ENCODE measurements around the gene ARCN1. TPM values are rescaled to one million over a fixed set of nuclear protein-coding genes. Genes with fewer than 3 reads are reported as not detected.
A peak's percentile ranks its signal among the peaks of the same experiment; 100 is the strongest.
"Not testable (repeated sequence)": the region's sequence is repeated elsewhere in the genome, so short reads cannot be mapped to it uniquely, and the experiment has no call there.

ARCN1 gene
- total and polyA plus RNA-seq, 10 donors = 33.8 to 106 (median 93.3) TPM

DNA sequence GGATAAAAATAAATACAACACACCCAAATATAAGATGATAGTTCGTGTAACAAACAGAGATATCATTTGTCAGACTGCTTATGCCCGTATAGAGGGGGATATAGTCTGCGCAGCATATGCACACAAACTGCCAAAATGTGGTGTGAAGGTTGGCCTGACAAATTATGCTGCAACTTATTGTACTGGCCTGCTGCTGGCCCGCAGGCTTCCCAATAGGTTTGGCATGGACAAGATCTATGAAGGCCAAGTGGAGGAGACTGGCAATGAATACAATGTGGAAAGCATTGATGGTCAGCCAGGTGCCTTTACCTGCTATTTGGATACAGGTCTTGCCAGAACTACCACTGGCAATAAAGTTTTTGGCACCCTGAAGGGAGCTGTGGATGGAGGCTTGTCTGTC, 11.4 kb upstream of the ARCN1 start:
- peaks cover 0 to 65% (median 35%) of the 10 kb centered on the region in 6 donors for H3K36me3 ChIP-seq
- H3K4me1 ChIP-seq = peaks cover 0 to 18% (median 11%) of the 10 kb centered on the region in 6 donors
- DNase-seq = no peak
- no peak for TF ChIP-seq POLR2AphosphoS5 (IDR thresholded peaks at IDR 0.05)
- TF ChIP-seq, protein P1, sequence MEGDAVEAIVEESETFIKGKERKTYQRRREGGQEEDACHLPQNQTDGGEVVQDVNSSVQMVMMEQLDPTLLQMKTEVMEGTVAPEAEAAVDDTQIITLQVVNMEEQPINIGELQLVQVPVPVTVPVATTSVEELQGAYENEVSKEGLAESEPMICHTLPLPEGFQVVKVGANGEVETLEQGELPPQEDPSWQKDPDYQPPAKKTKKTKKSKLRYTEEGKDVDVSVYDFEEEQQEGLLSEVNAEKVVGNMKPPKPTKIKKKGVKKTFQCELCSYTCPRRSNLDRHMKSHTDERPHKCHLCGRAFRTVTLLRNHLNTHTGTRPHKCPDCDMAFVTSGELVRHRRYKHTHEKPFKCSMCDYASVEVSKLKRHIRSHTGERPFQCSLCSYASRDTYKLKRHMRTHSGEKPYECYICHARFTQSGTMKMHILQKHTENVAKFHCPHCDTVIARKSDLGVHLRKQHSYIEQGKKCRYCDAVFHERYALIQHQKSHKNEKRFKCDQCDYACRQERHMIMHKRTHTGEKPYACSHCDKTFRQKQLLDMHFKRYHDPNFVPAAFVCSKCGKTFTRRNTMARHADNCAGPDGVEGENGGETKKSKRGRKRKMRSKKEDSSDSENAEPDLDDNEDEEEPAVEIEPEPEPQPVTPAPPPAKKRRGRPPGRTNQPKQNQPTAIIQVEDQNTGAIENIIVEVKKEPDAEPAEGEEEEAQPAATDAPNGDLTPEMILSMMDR (IDR thresholded peaks at IDR 0.05 in 8 of 11, conservative IDR thresholded peaks at IDR 0.05 in 3 of 11) = no peak
- TF ChIP-seq POLR2A (IDR thresholded peaks at IDR 0.05) = no peak
- H3K27me3 ChIP-seq (replicated peaks in 1 of 7) = no peaks in the 10 kb centered on the region
- intact Hi-C loops (cut with DNase I; ENCODE audit: low total_unique reads) = no loop called here
- no peaks in the 10 kb centered on the region for H3K9me3 ChIP-seq
- H3K27ac ChIP-seq = no peak overlapping the region
- no peak overlapping the region for H3K4me3 ChIP-seq
- 87 to 98% (median 96%) methylated on average over 4 of the region's 4 CpGs for WGBS, 5 donors

DNA sequence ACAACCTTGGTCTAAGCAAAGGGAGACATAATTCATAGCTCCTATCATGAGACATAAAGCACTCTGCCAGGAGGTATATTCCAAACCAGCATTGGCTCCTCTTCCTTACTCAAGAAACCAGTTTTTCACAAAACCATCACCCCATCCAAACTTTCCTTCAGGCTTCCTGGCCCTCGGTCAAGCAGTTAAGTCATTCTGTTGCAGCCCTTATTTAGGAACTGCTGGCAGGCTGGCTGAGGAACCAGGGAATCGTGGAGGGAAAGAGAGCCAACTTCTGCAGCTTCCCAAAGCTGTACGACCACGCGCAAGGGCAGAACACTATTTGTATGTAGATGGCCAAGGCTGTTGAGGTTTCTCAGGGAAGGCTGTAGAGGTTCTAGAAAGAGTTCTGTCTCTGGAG, 7.2 kb upstream of the ARCN1 start:
- DNase-seq = no peak
- Histone ChIP-seq H3K9me3 (no peaks in the 10 kb centered on the region), H3K36me3 (peaks cover 0 to 22% (median under 1%) of the 10 kb centered on the region in 6 donors), H3K27me3 (replicated peaks in 1 of 7) (no peaks in the 10 kb centered on the region), H3K4me3 (peak overlapping the region in 6 of 8 donors; percentile 5 to 81 (median 54)), H3K4me1 (peaks cover 0 to 26% (median 15%) of the 10 kb centered on the region in 6 donors), H3K27ac (peak overlapping the region in 2 of 8 donors; percentile 74 to 78)
- intact Hi-C loops (cut with DNase I; ENCODE audit: low total_unique reads) = no loop called here
- whole genome bisulfite sequencing, 5 donors = 61 to 65% (median 64%) methylated on average over 5 of the region's 5 CpGs
- TF ChIP-seq POLR2A (IDR thresholded peaks at IDR 0.05) (no peak), POLR2AphosphoS5 (IDR thresholded peaks at IDR 0.05) (no peak)
- TF ChIP-seq, protein P1 (IDR thresholded peaks at IDR 0.05 in 8 of 11, conservative IDR thresholded peaks at IDR 0.05 in 3 of 11) = no peak

DNA sequence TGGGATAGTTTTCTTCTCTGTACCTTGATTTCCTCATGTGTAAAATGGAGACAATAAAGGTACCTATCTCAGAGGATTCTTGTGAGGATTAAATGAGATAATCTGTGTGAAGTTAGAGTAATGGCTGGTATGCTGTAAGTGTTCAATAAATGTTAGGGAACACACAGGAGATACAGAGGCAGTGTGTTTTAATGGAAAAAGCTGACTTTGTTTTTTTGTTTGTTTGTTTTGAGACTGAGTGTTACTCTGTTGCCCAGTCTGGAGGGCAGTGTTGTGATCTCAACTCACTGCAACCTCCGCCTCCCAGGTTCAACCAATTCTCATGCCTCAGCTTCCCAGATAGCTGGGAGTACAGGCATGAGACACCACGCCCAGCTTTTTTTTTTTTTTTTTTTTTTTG, 2.5 kb upstream of the ARCN1 start:
- Histone ChIP-seq H3K4me3 (no peak overlapping the region), H3K9me3 (no peaks in the 10 kb centered on the region), H3K36me3 (peaks cover 0 to 1% (median 0%) of the 10 kb centered on the region in 6 donors), H3K27ac (no peak overlapping the region), H3K27me3 (replicated peaks in 1 of 7) (no peaks in the 10 kb centered on the region), H3K4me1 (peaks cover 13 to 49% (median 37%) of the 10 kb centered on the region in 6 donors)
- TF ChIP-seq POLR2A (IDR thresholded peaks at IDR 0.05) = no peak
- TF ChIP-seq, protein P1 (IDR thresholded peaks at IDR 0.05 in 8 of 11, conservative IDR thresholded peaks at IDR 0.05 in 3 of 11) = no peak
- no peak for TF ChIP-seq POLR2AphosphoS5 (IDR thresholded peaks at IDR 0.05)
- intact Hi-C loops (cut with DNase I; ENCODE audit: low total_unique reads) = no loop called here
- no peak for DNase-seq
- 68 to 98% (median 87%) methylated on average over 2 of the region's 2 CpGs for whole genome bisulfite sequencing, 5 donors

DNA sequence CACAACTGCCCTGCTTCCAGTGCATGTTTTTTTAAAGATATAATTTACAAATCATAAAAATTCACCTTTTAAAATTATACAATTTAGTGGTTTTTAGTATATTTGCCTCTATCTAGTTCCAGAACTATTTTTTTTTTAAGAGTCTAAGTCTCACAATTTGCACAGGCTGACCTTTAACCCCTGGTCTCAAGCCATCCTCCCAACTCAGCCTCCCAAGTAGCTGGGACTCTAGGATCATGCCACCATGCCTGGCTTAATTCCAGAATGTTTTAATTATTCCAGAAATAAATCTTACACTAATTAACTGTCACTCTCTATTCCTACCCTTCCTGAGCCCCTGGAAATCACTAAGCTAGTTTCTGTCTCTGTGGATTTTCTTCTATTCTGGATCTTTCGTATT, 1.4 kb upstream of the ARCN1 start:
- intact Hi-C loops (cut with DNase I; ENCODE audit: low total_unique reads) = no loop called here
- Histone ChIP-seq H3K27me3 (replicated peaks in 1 of 7) (no peaks in the 10 kb centered on the region), H3K36me3 (peaks cover 0 to 5% (median 0%) of the 10 kb centered on the region in 6 donors), H3K4me3 (peak overlapping the region in 1 of 8 donors; percentile 95), H3K9me3 (no peaks in the 10 kb centered on the region), H3K27ac (peak overlapping the region in 4 of 8 donors; percentile 98 to 99 (median 98)), H3K4me1 (peaks cover 22 to 49% (median 41%) of the 10 kb centered on the region in 6 donors)
- TF ChIP-seq POLR2AphosphoS5 (IDR thresholded peaks at IDR 0.05) = no peak
- no peak for TF ChIP-seq POLR2A (IDR thresholded peaks at IDR 0.05)
- TF ChIP-seq, protein P1 (IDR thresholded peaks at IDR 0.05 in 8 of 11, conservative IDR thresholded peaks at IDR 0.05 in 3 of 11) = no peak
- no peak for DNase-seq
- WGBS, 5 donors = 95 to 100% (median 97%) methylated on average over 1 of the region's 1 CpG

DNA sequence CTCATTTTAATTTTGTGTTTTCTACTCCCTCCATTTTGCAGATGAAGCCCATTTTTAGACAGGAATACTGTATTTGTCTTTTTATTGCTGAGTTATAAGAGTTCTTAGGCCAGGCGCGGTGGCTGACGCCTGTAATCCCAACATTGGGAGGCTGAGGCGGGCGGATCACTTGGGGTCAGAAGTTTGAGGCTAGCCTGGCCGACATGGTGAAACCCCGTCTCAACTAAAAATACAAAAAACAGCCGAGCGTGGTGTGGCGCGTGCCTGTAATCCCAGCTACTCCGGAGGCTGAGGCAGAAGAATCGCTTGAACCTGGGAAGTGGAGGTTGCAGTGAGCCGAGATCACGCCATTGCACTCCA, 528 bp upstream of the ARCN1 start:
- H3K27me3 ChIP-seq (replicated peaks in 1 of 7); H3K9me3 ChIP-seq; intact Hi-C loops (cut with DNase I; ENCODE audit: low total_unique reads); H3K36me3 ChIP-seq: not testable (repeated sequence)
- Histone ChIP-seq H3K4me1 (peaks cover 26 to 51% (median 45%) of the 10 kb centered on the region in 6 donors), H3K4me3 (peak overlapping the region; percentile 81 to 98 (median 93)), H3K27ac (peak overlapping the region; percentile 98 to 99 (median 99))
- peak; percentile 78 for DNase-seq
- 4 to 18% (median 11%) methylated on average over 15 of the region's 15 CpGs for WGBS, 5 donors

All from spleen (tissue), 11 donors.